ENCODE results near the gene PARD6G. TPM values are rescaled to one million over a fixed set of nuclear protein-coding genes. Genes with fewer than 3 reads are reported as not detected.

Gene PARD6G
- total RNA-seq, 1 donor from 2014 or later = not detected

- H3K27ac Mint-ChIP-seq = no peak overlapping the region
These were observed 15.3 kb downstream of the PARD6G start for GRCh38 chr18:80232030-80232429.

DNA sequence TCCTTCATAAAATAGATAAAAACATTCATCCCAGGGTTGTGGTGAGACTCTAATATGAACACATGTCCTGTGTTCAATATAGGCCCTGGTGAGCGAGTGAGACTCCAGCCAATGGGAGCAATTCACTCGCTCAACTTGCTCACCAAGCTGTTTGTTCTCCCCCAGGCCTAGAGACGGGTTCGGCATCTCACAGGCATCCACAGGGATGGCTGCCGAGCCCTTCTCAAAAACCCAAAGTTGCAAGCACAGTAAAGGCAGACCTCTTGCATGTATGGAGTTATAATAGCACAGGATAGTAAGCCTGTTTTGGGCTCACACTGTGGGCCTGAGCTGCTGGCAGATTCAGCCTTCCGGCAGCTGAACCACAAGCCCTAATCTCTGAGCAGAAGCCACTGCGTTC lies 15.7 kb downstream of the PARD6G start:
- ChIA-PET CTCF (no interaction called here), POLR2A (no interaction called here)
- ATAC-seq (ENCODE audit: low read depth) = no peak
- Mint-ChIP-seq H3K9me3 (no peaks in the 10 kb centered on the region), H3K36me3 (ENCODE audit: low read depth) (no peaks in the 10 kb centered on the region), H3K27me3 (peaks cover 5% of the 10 kb centered on the region), H3K4me3 (no peak overlapping the region), H3K27ac (no peak overlapping the region), H3K4me1 (no peaks in the 10 kb centered on the region)
- intact Hi-C loops (cut with micrococcal nuclease) = no loop called here
- TF ChIP-seq CTCF (IDR thresholded peaks at IDR 0.05) = no peak
- DNase-seq = no peak

More at GRCh38 chr18:80232030-80232429, 15.3 kb downstream of the PARD6G start:
- H3K4me1 Mint-ChIP-seq = no peaks in the 10 kb centered on the region
- DNase-seq = no peak
- peaks cover 5% of the 10 kb centered on the region for H3K27me3 Mint-ChIP-seq
- ATAC-seq (ENCODE audit: low read depth) = no peak
- ChIA-PET POLR2A (no interaction called here), CTCF (no interaction called here)
- intact Hi-C loops (cut with micrococcal nuclease) = no loop called here
- no peaks in the 10 kb centered on the region for H3K36me3 Mint-ChIP-seq (ENCODE audit: low read depth)
- H3K4me3 Mint-ChIP-seq = no peak overlapping the region
- TF ChIP-seq CTCF (IDR thresholded peaks at IDR 0.05) = no peak
- no peaks in the 10 kb centered on the region for H3K9me3 Mint-ChIP-seq

- H3K4me3 Mint-ChIP-seq = no peak overlapping the region
- no peak overlapping the region for H3K27ac Mint-ChIP-seq
- H3K9me3 Mint-ChIP-seq = no peaks in the 10 kb centered on the region
- intact Hi-C loops (cut with micrococcal nuclease) = no loop called here
- peaks cover 5% of the 10 kb centered on the region for H3K27me3 Mint-ChIP-seq
- TF ChIP-seq CTCF (IDR thresholded peaks at IDR 0.05) = no peak
- ATAC-seq (ENCODE audit: low read depth) (no peak), DNase-seq (no peak)
- POLR2A ChIA-PET = no interaction called here
- H3K36me3 Mint-ChIP-seq (ENCODE audit: low read depth) = no peaks in the 10 kb centered on the region
- H3K4me1 Mint-ChIP-seq = no peaks in the 10 kb centered on the region
- CTCF ChIA-PET = no interaction called here
These were observed 16.2 kb downstream of the PARD6G start for GRCh38 chr18:80231151-80231550.

DNA sequence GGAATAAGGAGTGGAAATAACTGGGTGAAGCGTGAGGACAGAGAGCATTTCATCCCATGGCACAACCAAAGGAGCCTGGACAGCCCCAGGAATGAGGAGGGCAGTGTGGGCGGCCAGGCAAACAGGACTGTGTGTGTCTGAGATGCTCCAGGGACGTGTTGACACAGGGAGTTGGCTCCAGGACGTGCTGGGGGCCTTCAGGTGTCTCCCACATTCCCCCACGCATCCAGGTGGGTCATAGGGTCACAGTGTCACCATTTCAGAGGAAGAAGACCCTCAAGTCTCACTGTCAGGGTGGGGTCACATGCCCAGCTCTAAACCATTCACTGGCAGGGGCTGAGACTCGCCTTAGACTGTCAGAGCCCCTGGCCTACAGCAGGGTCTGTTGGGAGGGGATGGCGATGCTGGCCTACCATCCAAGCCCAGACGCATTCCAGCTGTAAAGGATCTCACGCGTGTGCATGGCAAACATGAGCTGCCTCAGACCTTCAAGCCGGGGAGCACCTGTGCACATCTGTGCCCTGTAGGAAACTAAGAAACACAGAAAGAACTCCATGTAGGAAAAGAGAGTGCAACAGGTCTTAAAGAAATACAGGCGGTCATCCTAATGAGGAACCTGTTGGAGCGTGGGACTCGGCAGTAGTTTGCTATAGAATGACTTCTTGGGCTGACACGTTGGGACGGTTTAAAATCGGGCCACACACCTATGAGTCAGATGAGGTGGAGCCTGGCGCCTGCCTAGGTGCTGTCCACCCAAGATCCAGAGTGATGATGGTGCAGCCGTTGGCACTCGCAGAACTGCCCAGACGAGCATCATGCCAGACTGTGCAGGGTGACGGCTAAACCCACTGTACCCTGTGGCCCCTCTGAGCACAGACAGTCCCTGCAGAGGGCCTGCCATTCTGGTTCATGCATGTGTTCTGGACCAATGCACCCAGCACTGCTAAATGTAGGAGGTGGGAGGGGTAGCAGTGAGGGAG lies 17.3 kb downstream of the PARD6G start:
- H3K36me3 Mint-ChIP-seq (ENCODE audit: low read depth) = no peaks in the 10 kb centered on the region

More for the DNA sequence above, 17.3 kb downstream of the PARD6G start:
- no peaks in the 10 kb centered on the region for H3K4me1 Mint-ChIP-seq
- ATAC-seq (ENCODE audit: low read depth) (no peak), DNase-seq (no peak)
- ChIA-PET CTCF (no interaction called here), POLR2A (no interaction called here)
- no peaks in the 10 kb centered on the region for H3K9me3 Mint-ChIP-seq
- H3K27ac Mint-ChIP-seq = no peak overlapping the region
- intact Hi-C loops (cut with micrococcal nuclease) = no loop called here
- H3K4me3 Mint-ChIP-seq = no peak overlapping the region
- no peak for TF ChIP-seq CTCF (IDR thresholded peaks at IDR 0.05)
- H3K27me3 Mint-ChIP-seq = peaks cover 5% of the 10 kb centered on the region
